K562 (cell line): Measurements from ENCODE around the gene RPUSD1. TPM values are rescaled to one million over a fixed set of nuclear protein-coding genes. Genes with fewer than 3 reads are reported as not detected.

Source experiments
- ATAC-seq: fragments of 200-7000 bp; cut with Tn5 transposase; 3 replicates; pipeline ENCODE4 v1.9.1; 2020; ENCODE audit warnings: moderate library complexity
- BruUV-seq: library from RNA; stranded (reverse); fragments of 400-500 nt; replicated peaks from 2 replicates; lab custom pipeline; 2021; lab: Mats Ljungman, UMichigan
- CTCF ChIA-PET: fragments of 300-600 bp; formaldehyde crosslinking; extraction: SDS; loops from one replicate; lab custom pipeline; 2021; ENCODE audit warnings: low intra/inter-chr PET ratio; lab: Yijun Ruan, JAX
- POLR2A ChIA-PET: fragments of 300-600, 350-650 bp; sonication (Branson Sonifier 250); formaldehyde crosslinking; extraction: SDS; loops from one replicate; lab custom pipeline; 2021; ENCODE audit warnings: antibody characterized with exemption, inconsistent platforms; lab: Yijun Ruan, JAX
- DNase-seq, 4 experiments: peaks; one replicate each; pipeline versions ENCODE4 v3.0.0 to v3.0.0-alpha.2; 2011 to 2018; ENCODE audit warnings: low spot score in 3 of 4, mixed read lengths in 3 of 4; ENCODE audit errors: extremely low read depth in 1 of 4
- FAIRE-seq: peaks from 2 replicates; lab custom pipeline; 2011; peaks lifted over from hg19 to GRCh38; lab: Jason Lieb, UNC
- H2AFZ ChIP-seq: 2 replicates; pipeline ENCODE4 v1.6.0; 2011; ENCODE audit warnings: low read depth, low read length, control low read depth, inconsistent platforms
- H3K27ac ChIP-seq: fragments of 200-600 bp; 3 replicates; pipeline ENCODE4 v1.8.0; 2011; ENCODE audit warnings: low read depth, mild to moderate bottlenecking, control low read depth, inconsistent platforms, low read length, moderate library complexity, mixed read lengths; ENCODE audit errors: extremely low read depth
- H3K27me3 ChIP-seq, 2 experiments: fragments of 300-600 bp in 1 of 2; 2 replicates in 1 of 2; 3 replicates in 1 of 2; pipeline versions ENCODE4 v1.6.0 to v1.8.0; 2011; ENCODE audit warnings: inconsistent platforms in 2 of 2, low read length in 2 of 2, mild to moderate bottlenecking in 1 of 2, mixed read lengths in 1 of 2, moderate library complexity in 1 of 2; ENCODE audit not compliant: control insufficient read depth in 2 of 2, insufficient read depth in 2 of 2
- H3K36me3 ChIP-seq: fragments of 300-600 bp; 3 replicates; pipeline ENCODE4 v1.8.0; 2011; ENCODE audit warnings: mild to moderate bottlenecking, low read length, inconsistent platforms; ENCODE audit not compliant: control insufficient read depth, insufficient read depth
- H3K4me1 ChIP-seq, 2 experiments: fragments of 200-600 bp in 1 of 2; replicated peaks in 1 of 2; 2 replicates in 1 of 2; 3 replicates in 1 of 2; pipeline versions ENCODE4 v1.5.1 to v1.8.0; 2011; ENCODE audit warnings: inconsistent platforms in 2 of 2, low read length in 2 of 2, mild to moderate bottlenecking in 1 of 2, mixed read lengths in 1 of 2, moderate library complexity in 1 of 2; ENCODE audit not compliant: control insufficient read depth in 2 of 2, insufficient read depth in 2 of 2
- H3K4me2 ChIP-seq: 2 replicates; pipeline ENCODE4 v1.6.1; 2011; ENCODE audit warnings: low read length, control low read depth, inconsistent platforms, mixed read lengths; ENCODE audit not compliant: insufficient read depth
- H3K4me3 ChIP-seq: fragments of 200-600 bp; sonication (generic), shearing (Covaris generic); 2 replicates; pipeline ENCODE4 v1.5.1; 2016; ENCODE audit warnings: control low read depth, inconsistent platforms
- H3K79me2 ChIP-seq: fragments of 200-600 bp; 3 replicates; pipeline ENCODE4 v1.8.0; 2011; ENCODE audit warnings: low read length, inconsistent platforms; ENCODE audit not compliant: control insufficient read depth, insufficient read depth
- H3K9ac ChIP-seq, 2 experiments: 2 replicates each; pipeline versions ENCODE4 v1.6.0 to v1.6.1; 2011; ENCODE audit warnings: low read depth in 2 of 2, low read length in 2 of 2, control low read depth in 1 of 2, inconsistent platforms in 1 of 2, mild to moderate bottlenecking in 1 of 2, mixed read lengths in 1 of 2; ENCODE audit not compliant: insufficient read depth in 1 of 2
- H3K9me1 ChIP-seq: one replicate; pipeline ENCODE4 v1.6.0; 2011; ENCODE audit warnings: inconsistent platforms, mild to moderate bottlenecking, low read length, moderate library complexity; ENCODE audit not compliant: control insufficient read depth, insufficient read depth
- H3K9me3 ChIP-seq: replicated peaks from 2 replicates; pipeline ENCODE4 v1.5.1; 2011; ENCODE audit warnings: low read depth, low read length, inconsistent platforms; ENCODE audit not compliant: control insufficient read depth, insufficient read depth
- H4K20me1 ChIP-seq: replicated peaks from 2 replicates; pipeline ENCODE4 v1.6.1; 2011; ENCODE audit warnings: low read length, inconsistent platforms, mixed read lengths; ENCODE audit not compliant: control insufficient read depth, insufficient read depth
- ADNP ChIP-seq: fragments of 200-800 bp; sonication (Bioruptor generic); IDR thresholded peaks from 2 replicates; pipeline ENCODE4 v1.6.1; 2016; ENCODE audit warnings: missing genetic modification characterization, missing compliant biosample characterization
- ARID3B ChIP-seq: fragments of 250-450 bp; sonication (Bioruptor Pico); IDR thresholded peaks from 2 replicates; pipeline ENCODE4 v1.4.0; 2020; ENCODE audit warnings: borderline replicate concordance
- ATF2 ChIP-seq: sonication (generic); formaldehyde crosslinking; IDR thresholded peaks from 2 replicates; pipeline ENCODE4 v1.8.1; 2022; ENCODE audit warnings: missing genetic modification reagents
- HDAC2 ChIP-seq: fragments of 450-650 bp; IDR thresholded peaks from 2 replicates; pipeline ENCODE4 v1.6.1; 2016; ENCODE audit warnings: mild to moderate bottlenecking
- HNRNPL ChIP-seq: fragments of 200-400 bp; formaldehyde crosslinking; IDR thresholded peaks from 2 replicates; pipeline ENCODE4 v1.6.1; 2017; ENCODE audit warnings: low read depth, mild to moderate bottlenecking, low read length
- USF2 ChIP-seq: sonication (generic); formaldehyde crosslinking; IDR thresholded peaks from 2 replicates; pipeline ENCODE4 v1.5.0; 2020; ENCODE audit warnings: missing genetic modification reagents
- WGBS: fragments of 100-300 bp; shearing (Covaris generic); methylation state at CpG from one replicate; pipeline ENCODE4 v1.1.6; 2016; ENCODE audit warnings: low coverage, mixed read lengths; ENCODE audit not compliant: insufficient coverage; ENCODE audit errors: missing lambda C conversion rate; 5-methylcytosine and 5-hydroxymethylcytosine counted together
- in situ Hi-C: fragments of 300-500 bp; cut with MboI; formaldehyde crosslinking; loops from 4 replicates; pipeline ENCODE4 v1.15.0; 2018; ENCODE audit warnings: inconsistent platforms, mixed read lengths
- intact Hi-C: fragments of 100-400 bp; cut with micrococcal nuclease; formaldehyde crosslinking; loops from 2 replicates; pipeline ENCODE4 v1.14.2; 2022
- polyA plus RNA-seq, 8 experiments: library from polyadenylated mRNA; depleted of rRNA in 4 of 8; stranded (reverse) in 5 of 8; unstranded in 3 of 8; fragments of >200 nt; fragmentation: Nextera tagmentation in 2 of 8; fragmentation: Illumina TruSeq in 1 of 8; extraction: Ambion mirVana in 2 of 8; extraction: Trizol in 1 of 8; gene quantifications; 2 replicates each; pipeline versions ENCODE4 v1.2.1 to v1.2.3, GENCODE V29; 2011 to 2014; ENCODE audit warnings: inconsistent platforms in 1 of 8, missing spikeins in 1 of 8
- total RNA-seq, 7 experiments: library from RNA; depleted of rRNA in 6 of 7; stranded (reverse); fragments of >200 nt in 6 of 7; fragmentation: Illumina TruSeq in 2 of 7; extraction: Trizol in 2 of 7; gene quantifications; 2 replicates each; pipeline versions ENCODE4 v1.2.1 to v1.2.3, GENCODE V29; 2011 to 2021; ENCODE audit warnings: low replicate concordance in 1 of 7

The RPUSD1 gene
- total and polyA plus RNA-seq, 9 of the 15 experiments (the other 6 are each of a cell fraction or from before 2014, with no cell fraction given): 0.45 to 56.6 (median 12.0) TPM

GRCh38 chr16:828891-829290 is 40.7 kb upstream of the RPUSD1 start:
- CTCF ChIA-PET: no interaction called here
- no peak overlapping the region for H3K4me2 ChIP-seq
- H3K4me3 ChIP-seq: no peak overlapping the region
- H3K36me3 ChIP-seq: no peaks in the 10 kb centered on the region
- 2% methylated on average over 12 of the region's 17 CpGs for WGBS
- in situ Hi-C loops (no loop called here), intact Hi-C loops (no loop called here)
- H3K9me1 ChIP-seq: no peaks in the 10 kb centered on the region
- DNase-seq: no peak
- no peak for FAIRE-seq
- H4K20me1 ChIP-seq: no peaks in the 10 kb centered on the region
- H3K79me2 ChIP-seq: no peaks in the 10 kb centered on the region
- POLR2A ChIA-PET: no interaction called here
- H3K4me1 ChIP-seq: peaks cover 0 to 43% of the 10 kb centered on the region in 2 experiments; a peak in 3 of 5 replicates
- no peak for TF ChIP-seq HNRNPL
- no peak for TF ChIP-seq HDAC2
- TF ChIP-seq ADNP (tag): no peak
- TF ChIP-seq ARID3B (CRISPR knock-in tag): no peak
- no peak for TF ChIP-seq USF2
- TF ChIP-seq ATF2 (CRISPR knock-in tag): no peak
- no TSS peak for BruUV-seq
- no peak overlapping the region for H3K9ac ChIP-seq
- H2AFZ ChIP-seq: no peak overlapping the region
- H3K9me3 ChIP-seq: no peaks in the 10 kb centered on the region
- H3K27me3 ChIP-seq: peaks cover 70 to 90% of the 10 kb centered on the region in 2 experiments; a peak in 4 of 5 replicates
- ATAC-seq: no peak
- H3K27ac ChIP-seq: no peak overlapping the region
